ENCODE data around the gene TFAP2E. TPM values are rescaled to one million over a fixed set of nuclear protein-coding genes. Genes with fewer than 3 reads are reported as not detected.

TFAP2E gene
- polyA plus RNA-seq, 3 donors = 0.85 to 1.7 (median 1.5) TPM

DNA sequence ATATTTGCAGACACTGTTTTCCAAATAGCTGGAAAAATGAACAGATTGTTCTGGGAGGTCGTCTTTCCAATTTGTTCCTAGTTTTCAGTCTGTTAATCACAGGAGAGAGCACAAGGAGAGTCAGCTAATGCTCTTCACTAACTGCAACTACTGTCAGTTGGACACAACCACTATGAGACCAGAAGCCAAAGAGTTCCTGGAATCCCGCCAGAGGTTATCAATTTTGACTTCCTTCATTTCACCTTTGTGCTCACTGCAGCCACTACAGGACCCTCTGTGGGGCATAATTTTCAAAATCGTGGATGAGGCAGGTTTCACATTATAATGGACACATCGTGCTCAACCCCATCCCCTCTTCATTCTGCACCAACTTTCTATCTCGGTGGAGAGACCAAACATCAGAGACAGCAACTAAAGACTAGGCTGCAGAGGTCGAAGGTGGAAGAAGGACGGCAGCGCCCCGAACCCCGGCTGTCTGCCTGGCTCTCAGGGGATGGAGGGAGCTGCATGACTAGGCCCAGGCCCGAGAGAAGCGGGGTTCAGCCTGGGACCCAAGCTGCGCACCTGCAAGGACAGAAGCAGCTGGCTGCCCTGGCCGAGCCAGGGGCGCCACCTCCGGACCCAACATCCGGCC, 16.5 kb upstream of the TFAP2E start:
- DNase-seq = no peak

DNA sequence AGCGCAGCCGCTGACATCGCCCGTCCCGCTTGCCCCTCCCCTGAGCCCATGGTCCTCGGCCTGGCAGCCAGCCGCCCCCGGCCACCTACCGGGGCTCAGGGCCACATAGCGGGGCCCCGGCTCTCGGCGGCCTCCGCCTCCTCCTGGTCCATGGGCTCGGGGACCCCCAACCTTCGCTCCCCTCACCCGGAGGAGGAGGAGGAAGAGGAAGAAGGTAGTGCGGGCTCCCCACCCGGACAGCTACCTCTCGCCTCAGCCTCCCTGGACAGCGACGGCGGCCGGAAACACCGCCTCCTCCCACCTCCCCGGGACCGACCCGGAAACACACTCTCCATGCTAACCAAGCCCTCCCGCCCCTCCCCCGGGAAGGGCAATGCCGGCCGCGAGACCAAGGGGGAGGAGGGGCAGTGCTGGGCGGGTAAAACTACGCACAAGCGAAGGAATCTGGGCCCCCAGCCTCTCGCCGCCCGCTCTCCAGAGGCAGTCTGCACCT, 15.9 kb upstream of the TFAP2E start, which contains the start of gene KIAA0319L:
KIAA0319L (minus strand) TSS at position 286 of the 493 bp plus-strand sequence. CDS start 2,912 bp downstream, outside the sequence.
- no peak for DNase-seq

DNA sequence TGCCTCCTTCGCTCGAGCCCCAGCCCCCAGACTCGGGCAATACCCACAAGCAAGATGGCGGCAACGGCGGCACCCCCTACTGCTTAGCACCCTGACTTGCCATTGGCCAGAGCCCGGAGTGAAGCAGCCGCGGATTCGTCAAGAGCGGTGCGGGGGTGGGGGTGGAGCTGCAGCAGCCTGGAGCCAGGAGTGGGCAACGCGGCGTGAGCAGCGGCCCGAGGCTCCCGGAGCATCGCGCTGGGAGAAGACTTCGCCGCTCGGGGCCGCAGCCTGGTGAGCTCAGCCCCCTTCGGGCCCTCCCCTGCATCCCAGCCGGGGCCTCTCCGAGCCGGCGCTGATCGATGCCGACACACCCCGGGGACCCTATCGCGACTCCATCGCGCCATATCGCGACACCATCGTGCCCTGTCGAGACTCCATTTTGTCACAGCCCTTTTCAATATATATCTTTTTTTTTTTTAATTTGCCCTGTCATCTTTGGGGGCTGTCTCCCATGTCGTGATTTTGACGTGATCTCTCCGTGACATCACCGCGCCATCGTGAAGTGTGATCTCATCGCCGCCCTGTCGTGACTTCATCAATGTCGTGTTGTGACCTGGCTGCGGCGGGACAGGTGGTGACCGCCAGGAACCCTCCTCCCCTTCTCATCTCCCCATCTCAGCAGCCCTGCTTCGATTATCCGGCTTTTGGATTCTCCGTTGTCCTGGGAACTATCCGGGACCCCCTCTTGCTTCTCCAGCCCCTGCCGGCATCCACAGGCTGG, 15.3 kb upstream of the TFAP2E start, which contains the start of gene NCDN:
NCDN (plus strand) TSS at position 189 of the 763 bp plus-strand sequence; CDS start at position 581, 392 bp downstream.
- peak; percentile 98 for DNase-seq

DNA sequence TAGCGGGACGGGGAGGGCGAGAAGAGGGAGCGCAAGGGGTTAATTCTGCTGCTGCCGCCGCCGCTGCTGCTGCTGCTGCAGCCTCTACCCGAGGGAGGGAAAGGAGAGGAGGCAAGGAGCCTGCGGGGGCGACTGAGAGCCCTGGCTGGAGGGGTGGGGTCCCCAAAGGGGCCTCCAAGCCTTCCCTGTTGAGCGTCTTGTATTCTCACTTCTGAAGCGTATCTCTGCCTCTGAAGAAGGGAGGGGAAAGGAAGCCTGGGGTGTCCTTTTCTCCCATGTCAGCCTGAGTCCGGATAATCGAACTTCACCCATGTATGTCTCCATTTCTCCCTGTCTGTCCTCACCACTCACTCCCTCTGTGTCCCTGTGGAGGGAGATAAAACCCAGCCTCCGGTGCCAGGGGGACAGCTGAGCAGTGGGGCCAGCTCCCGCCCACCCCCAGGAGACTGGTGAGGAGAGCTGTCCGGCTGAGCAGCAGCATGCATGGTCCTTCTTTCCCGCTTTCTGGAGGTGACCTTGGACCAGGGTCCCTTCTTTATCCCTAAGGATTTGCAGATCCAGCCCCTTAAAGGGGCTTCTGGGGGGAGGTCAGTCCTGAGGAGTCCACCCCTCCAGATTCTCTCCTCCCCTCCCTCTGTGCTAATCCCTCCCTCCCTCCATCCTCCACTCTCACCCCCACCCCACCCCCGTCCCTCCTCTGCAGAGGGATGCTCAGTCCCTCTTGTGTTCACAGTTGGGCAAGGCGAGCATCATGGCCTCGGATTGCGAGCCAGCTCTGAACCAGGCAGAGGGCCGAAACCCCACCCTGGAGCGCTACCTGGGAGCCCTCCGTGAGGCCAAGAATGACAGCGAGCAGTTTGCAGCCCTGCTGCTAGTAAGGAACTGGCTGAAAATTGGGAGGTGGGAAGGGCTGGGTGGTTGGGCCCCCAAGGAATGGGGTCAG, 14.5 kb upstream of the TFAP2E start:
- peak; percentile 24 for DNase-seq

DNA sequence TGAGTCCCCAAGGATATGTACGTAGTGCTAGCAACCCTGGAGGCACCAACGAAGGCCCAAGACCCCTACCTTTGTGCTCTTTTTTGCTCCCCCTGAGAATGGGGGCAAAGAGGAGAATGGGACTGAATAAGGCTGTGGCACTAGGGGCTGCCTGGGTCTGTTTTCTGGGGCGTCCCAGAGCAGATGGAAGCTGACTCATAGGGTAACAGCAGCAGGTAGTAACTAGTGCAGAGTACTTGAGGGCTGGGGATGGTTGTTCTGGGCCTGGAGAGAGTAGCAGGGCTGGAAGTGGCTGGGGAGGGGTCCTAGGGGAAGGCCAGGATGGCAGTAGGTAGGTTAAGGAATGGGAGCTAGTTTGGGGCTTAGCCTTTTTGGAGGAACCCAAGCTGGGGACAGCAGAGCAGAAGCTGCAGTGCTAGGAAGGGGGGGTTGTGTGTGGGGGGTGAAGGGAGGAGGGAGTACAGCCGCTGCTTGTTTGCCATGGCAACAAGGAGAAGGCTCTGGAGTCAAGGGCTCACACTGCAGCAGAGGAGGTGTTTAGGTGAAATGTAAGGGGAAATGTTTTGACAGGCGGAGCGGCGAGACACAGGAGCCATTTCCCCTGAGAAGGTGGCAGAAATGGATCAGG, 13.7 kb upstream of the TFAP2E start:
- no peak for DNase-seq

- no peak for DNase-seq
Observed at GRCh38 chr1:35560256-35561225, 12.6 kb upstream of the TFAP2E start.

DNA sequence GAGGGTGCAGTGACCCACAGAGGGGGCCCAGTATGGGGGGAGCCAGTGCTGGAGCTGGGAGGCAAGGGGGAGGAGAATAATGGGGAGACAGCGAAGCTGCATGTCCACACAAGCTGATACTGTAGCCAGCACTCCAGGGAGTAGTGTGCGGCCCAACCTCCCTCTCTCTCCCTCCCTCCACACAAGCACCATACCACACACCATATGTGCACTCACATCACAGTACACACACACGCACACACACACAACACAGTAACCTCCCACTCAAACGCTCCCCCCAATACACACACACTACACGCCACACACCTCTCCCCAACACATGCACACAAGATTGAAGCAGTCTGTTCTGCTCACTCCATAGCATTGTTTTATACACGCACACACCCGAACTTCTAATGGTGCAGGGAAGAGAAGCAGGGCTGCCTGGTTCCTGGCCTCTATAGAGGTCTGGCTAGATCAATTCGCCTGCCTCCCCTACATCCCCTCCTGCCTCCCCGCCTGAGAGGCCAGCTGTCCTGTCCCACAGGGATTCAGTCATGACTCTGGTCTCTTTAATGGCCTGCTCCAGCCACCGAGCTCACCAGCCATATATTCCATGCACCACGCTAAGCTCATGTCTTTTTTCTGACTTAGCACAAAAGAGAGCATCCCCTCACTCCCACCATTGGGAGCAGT, 11.7 kb upstream of the TFAP2E start:
- DNase-seq = no peak

- DNase-seq = no peak
Observed at GRCh38 chr1:35561972-35562680, 11.0 kb upstream of the TFAP2E start.

GRCh38 chr1:35563166-35563565, 9.9 kb upstream of the TFAP2E start:
- no peak for DNase-seq

DNA sequence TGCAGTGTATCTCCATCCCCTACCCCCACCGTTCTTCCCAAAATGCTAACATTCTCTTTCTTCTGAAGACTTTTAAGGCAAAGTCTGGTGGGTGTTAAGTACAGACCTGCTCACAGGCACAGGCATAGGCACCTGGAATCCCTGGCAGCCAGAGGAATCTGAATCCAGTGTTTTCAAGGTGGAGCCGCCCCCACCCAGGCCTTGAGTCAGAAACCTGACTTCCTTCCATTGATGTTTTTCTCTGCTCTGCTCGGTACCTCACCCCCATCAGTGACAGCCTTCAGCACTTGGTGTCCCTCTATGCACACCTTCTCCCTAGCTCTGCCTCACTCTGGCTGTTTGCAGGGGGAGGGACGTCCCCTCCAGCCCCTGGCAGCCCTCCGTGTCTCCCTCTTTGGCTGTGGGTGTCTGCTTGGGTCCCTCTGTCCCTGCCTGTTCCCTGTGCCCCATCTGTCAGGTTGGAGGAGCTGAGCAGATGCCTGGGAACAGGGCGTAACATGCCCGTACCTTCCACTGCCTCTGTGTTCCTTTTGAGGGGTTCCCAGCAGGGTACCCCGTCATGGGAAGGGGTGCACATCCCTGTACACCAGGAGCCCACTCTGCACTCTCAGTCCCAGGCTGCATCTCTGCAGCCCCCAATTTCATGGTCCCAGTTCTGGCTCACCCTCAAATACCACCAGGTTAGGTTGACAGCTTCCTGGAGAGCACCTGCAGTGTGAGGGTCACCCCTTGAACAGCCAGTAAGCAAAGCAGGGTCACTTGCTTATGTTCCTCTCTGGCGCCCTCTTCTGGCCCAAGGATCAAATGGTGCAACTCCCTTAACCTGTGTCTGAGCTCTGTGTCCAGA, 8.9 kb upstream of the TFAP2E start:
- DNase-seq = peak; percentile 67

DNA sequence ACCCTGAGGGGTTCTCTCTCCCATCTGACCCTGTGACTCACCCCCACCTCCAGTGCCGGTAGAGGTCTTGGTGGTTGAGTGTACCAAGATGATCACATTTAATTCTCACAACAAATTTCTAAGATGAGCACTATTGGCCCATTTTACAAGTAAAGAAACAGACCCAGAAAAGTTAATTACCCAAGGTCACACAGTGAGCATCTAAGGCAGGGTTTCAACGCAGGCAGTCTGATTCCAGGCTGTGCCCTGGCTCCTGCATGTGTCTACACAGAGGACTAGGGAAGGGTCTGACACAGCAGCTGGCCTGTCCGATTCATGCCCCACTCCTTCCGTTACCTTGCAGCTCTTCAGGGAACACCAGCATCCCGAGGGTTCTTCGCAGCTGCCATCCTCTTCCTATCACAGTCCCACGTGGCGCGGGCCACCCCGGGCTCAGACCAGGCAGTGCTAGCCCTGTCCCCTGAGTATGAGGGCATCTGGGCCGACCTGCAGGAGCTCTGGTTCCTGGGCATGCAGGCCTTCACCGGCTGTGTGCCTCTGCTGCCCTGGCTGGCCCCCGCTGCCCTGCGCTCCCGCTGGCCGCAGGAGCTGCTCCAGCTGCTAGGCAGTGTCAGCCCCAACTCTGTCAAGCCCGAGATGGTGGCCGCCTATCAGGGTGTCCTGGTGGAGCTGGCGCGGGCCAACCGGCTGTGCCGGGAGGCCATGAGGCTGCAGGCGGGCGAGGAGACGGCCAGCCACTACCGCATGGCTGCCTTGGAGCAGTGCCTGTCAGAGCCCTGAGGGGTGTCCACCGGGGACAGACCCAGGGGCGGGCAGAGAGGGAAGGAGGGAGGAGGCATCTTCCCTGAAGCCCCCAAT, 8.0 kb upstream of the TFAP2E start:
- no peak for DNase-seq

- DNase-seq = no peak
Observed at GRCh38 chr1:35565742-35566133, 7.4 kb upstream of the TFAP2E start.

DNA sequence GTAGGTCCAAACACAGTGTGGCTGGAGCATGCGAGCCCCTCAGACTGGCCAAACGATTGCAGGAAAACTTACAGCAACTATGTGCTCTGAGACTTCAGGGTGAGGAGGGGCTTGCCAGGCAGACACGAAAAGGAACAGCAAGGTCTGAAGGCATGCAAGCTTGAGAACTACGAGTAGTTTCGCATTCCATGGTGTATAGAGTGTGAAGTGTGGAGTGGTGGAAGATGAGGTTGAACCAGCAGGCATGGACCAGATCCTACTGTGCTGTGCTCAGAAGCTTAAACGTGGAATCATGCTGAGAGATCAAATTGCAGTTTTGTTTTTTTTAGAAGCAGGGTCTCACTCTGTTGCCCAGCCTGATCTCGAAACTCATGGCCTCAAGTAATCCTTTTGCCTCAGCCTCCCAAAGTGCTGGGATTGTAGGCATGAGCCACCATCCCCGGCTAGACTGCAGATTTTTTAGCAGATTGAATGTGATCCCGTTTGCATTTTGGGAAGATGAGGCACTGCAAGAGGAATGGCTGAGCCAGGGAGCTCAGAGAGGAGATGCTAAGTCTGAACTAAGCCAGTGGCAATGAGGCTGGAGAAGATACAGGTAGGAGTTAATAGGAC, 5.1 kb upstream of the TFAP2E start:
- DNase-seq = no peak

GRCh38 chr1:35568975-35569395, 4.1 kb upstream of the TFAP2E start:
- peak; percentile 58 for DNase-seq

DNA sequence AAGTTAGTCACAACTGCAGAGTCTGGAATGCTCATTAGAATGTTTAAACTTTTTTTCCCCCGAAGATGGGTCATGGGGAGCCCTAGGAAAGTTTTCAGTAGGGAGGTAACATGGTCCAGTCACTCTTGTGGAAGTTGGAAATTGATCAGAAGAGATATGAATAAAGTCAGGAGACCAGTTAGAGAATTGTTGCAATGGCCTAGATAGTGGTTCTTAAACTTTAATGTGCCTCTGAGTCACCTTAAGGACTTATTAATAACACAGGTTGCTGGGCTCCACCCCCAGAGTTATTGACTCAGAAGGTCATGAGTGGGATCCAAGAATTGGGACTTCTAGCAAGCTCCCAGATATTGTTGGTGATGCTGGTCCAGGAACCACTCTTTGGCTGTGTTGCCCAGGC, 3.2 kb upstream of the TFAP2E start:
- no peak for DNase-seq

GRCh38 chr1:35570589-35571137, 2.5 kb upstream of the TFAP2E start:
- no peak for DNase-seq

Measured in renal pelvis (tissue), 4 donors.